Endothelial cell of umbilical vein (primary cell): ENCODE results near the gene CENPP. TPM values are rescaled to one million over a fixed set of nuclear protein-coding genes. Genes with fewer than 3 reads are reported as not detected.

ENCODE experiments used
- BruUV-seq: library from RNA; stranded (reverse); fragments of 400-500 nt; replicated peaks from 2 replicates; lab custom pipeline; 2021; lab: Mats Ljungman, UMichigan
- CTCF ChIA-PET: fragments of 300-600, 350-600 bp; sonication (Branson Sonifier 250); formaldehyde crosslinking; loops from one replicate; lab custom pipeline; 2021; ENCODE audit warnings: antibody characterized with exemption, inconsistent platforms; lab: Charles Lee
- POLR2A ChIA-PET: fragments of 300-600, 350-600 bp; sonication (Branson Sonifier 250); formaldehyde crosslinking; loops from one replicate; lab custom pipeline; 2021; ENCODE audit warnings: antibody characterized with exemption, inconsistent platforms; lab: Charles Lee
- DNase-seq: peaks from one replicate; pipeline ENCODE4 v3.0.0-alpha.2; 2011; ENCODE audit warnings: low read depth, low spot score
- FAIRE-seq: peaks from 2 replicates; lab custom pipeline; 2011; peaks lifted over from hg19 to GRCh38; lab: Jason Lieb, UNC
- H2AFZ ChIP-seq: 2 replicates; pipeline ENCODE4 v1.6.0; 2012; ENCODE audit warnings: low read depth, low read length, control low read depth, inconsistent platforms
- H3K27ac ChIP-seq: 2 replicates; pipeline ENCODE4 v1.5.1; 2011; ENCODE audit warnings: low read depth, mild to moderate bottlenecking, control low read depth, low read length, moderate library complexity; ENCODE audit not compliant: insufficient read depth
- H3K27me3 ChIP-seq, 2 experiments: 2 replicates each; pipeline versions ENCODE4 v1.6.0 to v1.6.1; 2011; ENCODE audit warnings: low read length in 2 of 2, mixed read lengths in 1 of 2; ENCODE audit not compliant: control insufficient read depth in 2 of 2, insufficient read depth in 2 of 2
- H3K36me3 ChIP-seq, 2 experiments: 2 replicates in 1 of 2; 3 replicates in 1 of 2; pipeline ENCODE4 v1.5.1; 2011; ENCODE audit warnings: low read length in 2 of 2, mild to moderate bottlenecking in 1 of 2, moderate library complexity in 1 of 2; ENCODE audit not compliant: control insufficient read depth in 2 of 2, insufficient read depth in 2 of 2; ENCODE audit errors: extremely low read depth in 1 of 2
- H3K4me1 ChIP-seq: 3 replicates; pipeline ENCODE4 v1.5.1; 2011; ENCODE audit warnings: mild to moderate bottlenecking, low read length; ENCODE audit not compliant: control insufficient read depth, insufficient read depth; ENCODE audit errors: extremely low read depth
- H3K4me2 ChIP-seq: 2 replicates; pipeline ENCODE4 v1.6.1; 2011; ENCODE audit warnings: low read length, control low read depth, mixed read lengths; ENCODE audit not compliant: insufficient read depth
- H3K4me3 ChIP-seq, 3 experiments: fragments of 200-600 bp in 1 of 3; sonication (generic), shearing (Covaris generic) in 1 of 3; replicated peaks in 1 of 3; 2 replicates each; pipeline ENCODE4 v1.5.1; 2011 to 2016; ENCODE audit warnings: control low read depth in 3 of 3, low read length in 3 of 3, mild to moderate bottlenecking in 2 of 3, inconsistent platforms in 1 of 3, low read depth in 1 of 3, moderate library complexity in 1 of 3; ENCODE audit not compliant: insufficient read depth in 1 of 3
- H3K79me2 ChIP-seq: 2 replicates; pipeline ENCODE4 v1.6.0; 2012; ENCODE audit warnings: low read length, inconsistent platforms; ENCODE audit not compliant: control insufficient read depth, insufficient read depth
- H3K9ac ChIP-seq: replicated peaks from 2 replicates; pipeline ENCODE3; 2011; ENCODE audit warnings: low read length, control low read depth; ENCODE audit not compliant: insufficient read depth; ENCODE audit errors: extremely low read depth
- H3K9me1 ChIP-seq: replicated peaks from 3 replicates; pipeline ENCODE4 v1.6.0; 2011; ENCODE audit warnings: mild to moderate bottlenecking, low read length; ENCODE audit not compliant: control insufficient read depth, insufficient read depth; ENCODE audit errors: extremely low read depth
- H3K9me3 ChIP-seq: replicated peaks from 2 replicates; pipeline ENCODE4 v1.5.1; 2012; ENCODE audit warnings: low read length, inconsistent platforms; ENCODE audit not compliant: control insufficient read depth, insufficient read depth
- H4K20me1 ChIP-seq: replicated peaks from 2 replicates; pipeline ENCODE3; 2011; ENCODE audit warnings: mild to moderate bottlenecking, low read length; ENCODE audit not compliant: control insufficient read depth, insufficient read depth; ENCODE audit errors: extremely low read depth
- EZH2 ChIP-seq: IDR thresholded peaks from 2 replicates; pipeline ENCODE4 v1.6.1; 2012; ENCODE audit warnings: borderline replicate concordance, low read depth, mild to moderate bottlenecking, moderate library complexity, low read length, inconsistent platforms; ENCODE audit not compliant: severe bottlenecking
- FOS ChIP-seq: IDR thresholded peaks from 2 replicates; pipeline ENCODE4 v1.6.1; 2011; ENCODE audit warnings: mild to moderate bottlenecking, low read length, moderate library complexity, borderline replicate concordance; ENCODE audit not compliant: insufficient read depth
- GATA2 ChIP-seq: IDR thresholded peaks from 2 replicates; pipeline ENCODE4 v1.7.0; 2011; ENCODE audit warnings: low read depth, mild to moderate bottlenecking, moderate library complexity, mixed read lengths, low read length; ENCODE audit not compliant: insufficient read length, insufficient read depth
- JUN ChIP-seq: IDR thresholded peaks from 2 replicates; pipeline ENCODE4 v1.6.1; 2011; ENCODE audit warnings: borderline replicate concordance, low read depth; ENCODE audit not compliant: insufficient read length, insufficient read depth
- MAX ChIP-seq: IDR thresholded peaks from 2 replicates; pipeline ENCODE4 v1.6.1; 2011; ENCODE audit not compliant: insufficient read depth, insufficient read length
- MYC ChIP-seq: IDR thresholded peaks from one replicate; pipeline ENCODE4 v1.6.1; 2011; ENCODE audit warnings: mild to moderate bottlenecking, low read depth, low read length
- POLR2A ChIP-seq: IDR thresholded peaks from 2 replicates; pipeline ENCODE4 v1.6.1; 2012; ENCODE audit warnings: low read depth, mild to moderate bottlenecking, control low read depth, low read length
- POLR2AphosphoS5 ChIP-seq: IDR thresholded peaks from 2 replicates; pipeline ENCODE4 v1.6.1; 2012; ENCODE audit warnings: low read depth, mild to moderate bottlenecking, control low read depth, low read length, moderate library complexity; ENCODE audit not compliant: insufficient read depth
- dilution Hi-C: fragments of 300-500 bp; cut with MboI; formaldehyde crosslinking; loops from one replicate; pipeline ENCODE4 v1.15.0; 2019; ENCODE audit warnings: low sequenced_read_pairs; ENCODE audit not compliant: extremely low pct_ligation_motif_present
- intact Hi-C: fragments of 100-400 bp; cut with micrococcal nuclease; formaldehyde crosslinking; loops from one replicate; pipeline ENCODE4 v1.10.0; 2022
- polyA plus RNA-seq, 4 experiments: library from polyadenylated mRNA; depleted of rRNA in 3 of 4; stranded (reverse) in 3 of 4; unstranded in 1 of 4; fragments of >200 nt; gene quantifications; 2 replicates each; pipeline versions ENCODE4 v1.2.1 to v1.2.3, GENCODE V29; 2011 to 2012; ENCODE audit warnings: missing spikeins in 1 of 4
- total RNA-seq: library from RNA; stranded (reverse); gene quantifications from 2 replicates; pipeline ENCODE4 v1.2.3, GENCODE V29; 2021
- TF ChIP-seq, protein P1 (sequence below), 2 donors: IDR thresholded peaks; 1 replicate in 1 of 2; 2 replicates in 1 of 2; pipeline ENCODE4 v1.5.1; 2011; ENCODE audit warnings: low read length in 2 of 2, mild to moderate bottlenecking in 2 of 2, moderate library complexity in 2 of 2, control low read depth in 1 of 2, inconsistent platforms in 1 of 2, low read depth in 1 of 2; ENCODE audit not compliant: insufficient read depth in 1 of 2; ENCODE audit errors: extremely low read depth in 1 of 2

Gene CENPP
- total and polyA plus RNA-seq, 2 donors (not counting 3 experiments of a cell fraction or from before 2014, with no cell fraction given): 1.2 to 12.0 TPM

DNA sequence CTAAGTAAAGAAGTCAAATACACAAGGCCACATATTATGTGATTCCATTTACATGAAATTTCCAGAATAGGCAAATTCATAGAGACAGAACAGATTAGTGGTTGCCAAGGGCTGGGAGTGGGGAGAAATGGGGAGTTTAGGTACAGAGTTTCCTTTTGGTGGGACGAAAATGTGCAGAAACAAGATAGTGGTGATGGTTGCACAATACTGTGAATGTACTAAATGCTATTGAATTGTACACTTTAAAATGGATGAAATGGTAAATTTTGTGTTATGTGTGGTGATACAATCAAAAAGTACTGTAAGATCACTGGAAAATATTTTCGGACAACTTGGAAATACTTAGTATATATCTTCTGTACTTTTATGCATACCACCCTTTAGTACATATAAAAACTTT lies 195.1 kb downstream of the CENPP start:
- no peaks in the 10 kb centered on the region for H3K36me3 ChIP-seq
- DNase-seq: no peak
- intact Hi-C loops (no loop called here), dilution Hi-C loops (no loop called here)
- no peaks in the 10 kb centered on the region for H3K79me2 ChIP-seq
- no peaks in the 10 kb centered on the region for H3K4me1 ChIP-seq
- ChIA-PET POLR2A (no interaction called here), CTCF (interaction anchor here (1.2 kb wide), 1 partner anchor 27 kb away, joined by 3 read pairs; no protein-coding TSS in a partner anchor)
- BruUV-seq: no TSS peak
- H3K9me1 ChIP-seq: no peaks in the 10 kb centered on the region
- no peaks in the 10 kb centered on the region for H3K9me3 ChIP-seq
- H3K27ac ChIP-seq: no peak overlapping the region
- H3K4me2 ChIP-seq: no peak overlapping the region
- H4K20me1 ChIP-seq: no peaks in the 10 kb centered on the region
- H3K4me3 ChIP-seq: no peak overlapping the region
- H3K9ac ChIP-seq: no peak overlapping the region
- H3K27me3 ChIP-seq: no peaks in the 10 kb centered on the region
- H2AFZ ChIP-seq: no peak overlapping the region
- TF ChIP-seq MAX: no peak
- TF ChIP-seq POLR2A: no peak
- TF ChIP-seq JUN: no peak
- TF ChIP-seq GATA2: no peak
- no peak for TF ChIP-seq POLR2AphosphoS5
- no peak for TF ChIP-seq MYC
- TF ChIP-seq, protein P1, sequence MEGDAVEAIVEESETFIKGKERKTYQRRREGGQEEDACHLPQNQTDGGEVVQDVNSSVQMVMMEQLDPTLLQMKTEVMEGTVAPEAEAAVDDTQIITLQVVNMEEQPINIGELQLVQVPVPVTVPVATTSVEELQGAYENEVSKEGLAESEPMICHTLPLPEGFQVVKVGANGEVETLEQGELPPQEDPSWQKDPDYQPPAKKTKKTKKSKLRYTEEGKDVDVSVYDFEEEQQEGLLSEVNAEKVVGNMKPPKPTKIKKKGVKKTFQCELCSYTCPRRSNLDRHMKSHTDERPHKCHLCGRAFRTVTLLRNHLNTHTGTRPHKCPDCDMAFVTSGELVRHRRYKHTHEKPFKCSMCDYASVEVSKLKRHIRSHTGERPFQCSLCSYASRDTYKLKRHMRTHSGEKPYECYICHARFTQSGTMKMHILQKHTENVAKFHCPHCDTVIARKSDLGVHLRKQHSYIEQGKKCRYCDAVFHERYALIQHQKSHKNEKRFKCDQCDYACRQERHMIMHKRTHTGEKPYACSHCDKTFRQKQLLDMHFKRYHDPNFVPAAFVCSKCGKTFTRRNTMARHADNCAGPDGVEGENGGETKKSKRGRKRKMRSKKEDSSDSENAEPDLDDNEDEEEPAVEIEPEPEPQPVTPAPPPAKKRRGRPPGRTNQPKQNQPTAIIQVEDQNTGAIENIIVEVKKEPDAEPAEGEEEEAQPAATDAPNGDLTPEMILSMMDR (IDR thresholded peaks at IDR 0.05; ENCODE audit: extremely low read depth in 1 of 2, insufficient read depth in 1 of 2, low read depth in 1 of 2, low read length in 2 of 2): no peak
- no peak for TF ChIP-seq EZH2
- no peak for TF ChIP-seq FOS
- no peak for FAIRE-seq
